GM12891 (cell line): Measurements from ENCODE around the gene ADAM23.

ENCODE experiments used
- PAX5 ChIP-seq: IDR thresholded peaks from 2 replicates; pipeline ENCODE4 v1.6.1; 2011; ENCODE audit warnings: low read length, moderate library complexity, mild to moderate bottlenecking; ENCODE audit not compliant: insufficient read depth, severe bottlenecking
- POLR2A ChIP-seq: IDR thresholded peaks from 2 replicates; pipeline ENCODE4 v1.6.1; 2011; ENCODE audit warnings: low read depth, low read length, control low read depth
- POLR2AphosphoS5 ChIP-seq: IDR thresholded peaks from 2 replicates; pipeline ENCODE4 v1.6.1; 2011; ENCODE audit warnings: low read depth, low read length, control low read depth
- POU2F2 ChIP-seq: IDR thresholded peaks from 2 replicates; pipeline ENCODE4 v1.6.1; 2011; ENCODE audit warnings: low read depth, mild to moderate bottlenecking, control low read depth, low read length, moderate library complexity
- SPI1 ChIP-seq: IDR thresholded peaks from 2 replicates; pipeline ENCODE4 v1.6.1; 2011; ENCODE audit warnings: low read depth, low read length, control low read depth
- TAF1 ChIP-seq: IDR thresholded peaks from 2 replicates; pipeline ENCODE4 v1.6.1; 2011; ENCODE audit warnings: low read depth, low read length, control low read depth

DNA sequence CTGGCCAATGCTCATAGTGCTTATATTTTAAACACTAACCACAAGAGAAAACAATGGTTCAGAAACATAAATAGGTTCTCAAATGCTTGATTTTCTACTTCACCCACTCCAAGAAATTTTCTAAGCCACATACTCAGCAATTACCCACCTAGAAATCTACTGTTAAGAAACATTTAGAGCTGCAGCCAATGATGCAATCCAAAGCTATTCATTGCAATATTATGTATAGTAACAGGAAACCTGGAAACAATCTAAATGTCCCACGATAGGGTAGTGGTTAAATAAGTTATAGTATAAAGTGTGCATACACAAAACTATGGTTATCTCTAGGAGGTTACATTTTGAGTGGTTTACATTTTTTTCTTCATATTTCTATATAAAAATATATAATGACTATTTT lies 204.7 kb downstream of the ADAM23 start:
- TF ChIP-seq POLR2AphosphoS5 (no peak), POU2F2 (no peak), POLR2A (no peak), TAF1 (no peak), PAX5 (no peak), SPI1 (no peak)
